Stimulated activated CD8-positive, alpha-beta memory T cell treated with anti-CD3 and anti-CD28 coated beads, Interleukin-12 subunit alpha, Interleukin-12 subunit beta, amount 100 ng/mL, for 4 hours (primary cell): ENCODE data around the gene TMEM223.
"Not testable (repeated sequence)": the region's sequence is repeated elsewhere in the genome, so short reads cannot be mapped to it uniquely, and the experiment has no call there.

Source experiments
- DNase-seq: peaks from one replicate; pipeline ENCODE4 v3.0.0-alpha.2; 2020; ENCODE audit warnings: low read depth

TMEM223 gene

GRCh38 chr11:62752994-62753735, 38.6 kb downstream of the TMEM223 start:
- DNase-seq, result no peak

GRCh38 chr11:62752177-62752785, 39.5 kb downstream of the TMEM223 start:
- DNase-seq, result no peak

GRCh38 chr11:62749931-62750330, 41.9 kb downstream of the TMEM223 start:
- not testable (repeated sequence) for DNase-seq

GRCh38 chr11:62747475-62748160, 44.2 kb downstream of the TMEM223 start:
- no peak for DNase-seq
